HG03378 (cell line): ENCODE data around the gene BNIP5.
"Not testable (repeated sequence)": the region's sequence is repeated elsewhere in the genome, so short reads cannot be mapped to it uniquely, and the experiment has no call there.

Experiments
- ATAC-seq: cut with Tn5 transposase; IDR thresholded peaks from one replicate; pipeline ENCODE4 v1.9.1; 2021; ENCODE audit warnings: mild to moderate bottlenecking, moderate library complexity; ENCODE audit not compliant: unreplicated experiment

Gene BNIP5

DNA sequence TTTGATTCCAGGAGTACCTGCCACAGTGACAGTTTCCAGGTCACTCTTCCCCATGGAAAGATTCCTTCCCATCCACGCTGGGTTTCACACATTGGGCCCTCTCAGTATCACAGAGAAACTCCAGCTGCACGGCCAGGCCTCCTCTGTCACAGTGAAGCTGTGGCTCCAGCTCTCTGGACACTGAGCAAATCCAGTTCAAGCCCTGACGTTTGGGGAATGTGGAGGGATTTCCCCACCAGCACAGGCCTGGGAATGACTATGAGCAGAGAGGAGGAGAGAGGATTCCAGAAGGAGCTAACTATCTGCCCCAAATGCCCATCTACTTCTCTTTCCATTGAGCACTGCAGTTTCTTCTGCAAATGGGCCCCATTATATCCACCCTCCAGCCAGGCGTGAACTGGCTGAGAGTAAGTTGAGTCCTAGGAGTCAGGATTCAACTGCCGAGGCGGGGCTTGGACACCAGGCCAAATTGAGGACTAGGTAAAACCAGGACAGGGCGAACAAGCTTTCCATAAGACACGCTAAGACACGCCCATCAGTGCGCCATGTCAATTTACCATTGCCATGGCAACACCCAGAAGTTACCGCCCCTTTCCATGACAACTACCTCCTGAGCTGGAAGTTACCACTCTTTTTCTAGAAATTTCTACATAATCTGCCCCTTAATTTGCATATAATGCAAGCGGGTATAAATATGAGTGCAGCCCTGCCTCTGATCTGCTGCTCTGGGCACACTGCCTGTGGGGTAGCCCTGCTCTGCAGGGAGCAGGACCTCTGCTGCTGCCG lies 9.2 kb upstream of the BNIP5 start:
- ATAC-seq: no peak

DNA sequence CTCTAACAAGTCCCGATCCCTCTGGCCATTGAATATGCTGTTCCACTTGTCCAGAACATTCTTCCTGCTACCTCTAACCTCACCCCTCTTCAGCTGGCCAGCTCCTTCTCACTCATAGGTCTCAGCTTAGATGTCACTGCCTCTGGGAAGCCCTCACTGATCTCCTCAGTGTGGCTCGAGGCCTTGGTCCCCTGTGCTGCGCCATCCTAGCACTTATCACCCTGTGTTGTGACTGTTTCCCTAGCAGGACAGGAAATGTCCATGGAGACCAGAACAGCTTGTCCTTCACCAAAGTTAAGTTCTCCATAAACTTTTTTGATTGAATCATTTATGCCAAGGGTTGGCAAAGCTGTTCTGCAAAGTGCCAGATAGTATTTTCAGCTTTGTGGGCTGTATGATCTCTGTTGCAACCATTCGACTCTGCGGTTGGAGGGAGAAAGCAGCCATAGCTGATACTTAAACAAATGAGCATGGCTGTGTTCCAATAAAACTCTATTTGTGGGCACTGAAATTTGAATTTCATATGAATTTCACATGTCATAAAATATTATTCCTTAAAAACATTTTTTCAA lies 6.5 kb upstream of the BNIP5 start:
- no peak for ATAC-seq

DNA sequence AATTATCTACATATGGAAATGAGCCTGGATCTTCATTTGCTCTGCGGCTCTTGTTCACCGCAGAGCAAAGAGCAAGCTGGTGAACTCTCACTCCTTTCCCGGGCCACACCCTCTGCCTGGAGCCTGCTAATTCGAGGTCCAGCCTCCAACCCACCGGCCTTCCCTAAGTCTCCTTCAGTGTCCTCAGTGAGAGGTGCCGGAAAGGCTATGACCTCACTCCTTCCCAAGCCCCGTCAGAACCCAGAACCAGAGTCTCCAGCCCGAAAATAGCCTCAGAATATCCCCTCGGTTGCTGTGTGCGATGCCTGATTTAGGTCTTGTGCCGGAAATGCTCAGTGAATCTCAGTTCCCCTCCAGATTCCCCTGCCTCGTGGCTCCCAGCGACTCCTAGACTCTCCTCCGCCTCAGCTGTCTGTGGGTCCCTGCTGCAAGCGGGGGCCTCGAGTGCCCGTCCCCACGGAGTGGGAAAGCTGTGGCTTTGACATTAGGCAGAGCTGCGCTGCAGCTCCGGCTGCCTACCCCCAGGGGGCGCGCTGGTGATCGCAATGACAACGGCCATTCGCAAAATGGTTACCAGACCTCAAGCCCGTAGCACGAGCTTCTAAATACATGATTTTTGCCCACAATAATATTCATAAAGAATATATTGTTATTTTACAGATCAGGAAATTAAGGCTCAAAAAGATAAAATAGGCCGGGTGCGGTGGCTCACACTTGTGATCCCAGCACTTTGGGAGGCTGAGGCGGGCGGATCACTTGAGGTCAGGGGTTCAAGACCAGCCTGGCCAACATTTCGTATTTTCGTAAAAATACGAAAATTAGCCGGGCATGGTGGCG lies 4.1 kb upstream of the BNIP5 start:
- no peak for ATAC-seq

DNA sequence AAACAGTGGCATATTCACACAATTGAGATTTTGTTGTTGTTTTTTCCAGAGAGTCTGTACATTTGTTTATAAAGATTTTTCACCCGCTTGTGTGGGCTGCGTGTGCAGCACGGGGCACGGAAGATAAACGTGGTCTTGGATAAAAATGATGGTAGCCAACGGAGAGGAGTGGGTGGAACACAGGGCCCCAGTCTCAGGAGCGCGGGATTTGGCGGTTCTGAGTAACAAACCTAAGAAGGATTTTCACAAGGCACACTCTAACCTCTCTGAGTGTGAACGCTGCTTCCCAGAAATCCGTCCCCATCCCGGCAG lies 3.6 kb upstream of the BNIP5 start:
- no peak for ATAC-seq

DNA sequence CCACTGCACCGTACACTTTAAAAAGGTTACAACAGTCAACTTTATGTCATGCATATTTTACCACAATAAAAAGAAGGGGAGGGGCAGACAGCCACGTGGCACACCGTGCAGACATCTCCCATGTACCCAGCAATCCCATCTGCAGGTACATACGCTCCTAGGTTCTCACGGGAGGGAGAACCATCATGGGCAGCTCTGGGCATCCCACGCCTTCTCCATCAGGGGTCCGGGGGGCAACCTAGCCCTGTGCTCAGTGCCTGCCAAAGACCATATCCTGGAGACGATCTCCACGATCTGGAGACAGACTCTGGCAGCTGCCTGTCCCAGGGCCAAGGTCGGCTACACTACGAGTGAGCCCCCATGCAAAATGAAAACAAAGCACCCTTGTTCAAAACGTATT lies 2.5 kb upstream of the BNIP5 start:
- ATAC-seq: no peak

DNA sequence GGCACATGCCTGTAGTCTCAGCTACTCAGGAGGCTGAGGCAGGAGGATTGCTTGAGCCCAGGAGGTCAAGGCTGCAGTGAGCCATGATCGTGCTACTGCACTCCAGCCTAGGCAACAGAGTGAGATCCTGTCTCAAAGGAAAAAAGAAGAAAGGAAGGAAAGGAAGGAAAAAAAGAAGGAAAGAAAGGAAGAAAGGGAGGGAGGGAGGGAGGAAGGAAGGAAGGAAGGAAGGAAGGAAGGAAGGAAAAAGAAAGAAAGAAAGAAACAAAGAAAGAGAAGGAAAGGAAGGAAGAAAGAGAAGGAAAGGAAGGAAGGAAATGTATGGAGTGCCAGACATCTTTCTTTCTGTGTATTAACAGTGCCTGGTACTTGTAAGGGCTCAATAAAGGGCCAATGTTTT lies 1.5 kb upstream of the BNIP5 start:
- ATAC-seq: not testable (repeated sequence)

DNA sequence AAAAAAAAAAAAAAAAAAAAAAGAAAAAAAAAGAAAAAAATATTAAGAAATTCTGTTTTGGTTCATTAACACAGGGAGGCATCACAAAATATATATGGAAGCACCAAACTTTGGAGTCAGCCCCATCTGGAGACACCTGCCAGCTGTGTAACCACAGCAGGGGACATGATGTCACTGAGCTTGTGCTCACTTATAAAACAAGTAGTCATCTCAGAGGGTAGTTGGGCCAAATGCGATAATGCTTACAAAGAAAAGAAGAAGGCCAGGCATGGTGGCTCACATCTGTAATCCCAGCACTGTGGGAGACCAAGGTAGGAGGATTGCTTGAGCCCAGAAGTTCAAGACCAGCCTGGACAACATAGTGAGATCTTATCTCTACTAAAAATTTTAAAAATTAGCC lies 1.1 kb upstream of the BNIP5 start:
- ATAC-seq: no peak

DNA sequence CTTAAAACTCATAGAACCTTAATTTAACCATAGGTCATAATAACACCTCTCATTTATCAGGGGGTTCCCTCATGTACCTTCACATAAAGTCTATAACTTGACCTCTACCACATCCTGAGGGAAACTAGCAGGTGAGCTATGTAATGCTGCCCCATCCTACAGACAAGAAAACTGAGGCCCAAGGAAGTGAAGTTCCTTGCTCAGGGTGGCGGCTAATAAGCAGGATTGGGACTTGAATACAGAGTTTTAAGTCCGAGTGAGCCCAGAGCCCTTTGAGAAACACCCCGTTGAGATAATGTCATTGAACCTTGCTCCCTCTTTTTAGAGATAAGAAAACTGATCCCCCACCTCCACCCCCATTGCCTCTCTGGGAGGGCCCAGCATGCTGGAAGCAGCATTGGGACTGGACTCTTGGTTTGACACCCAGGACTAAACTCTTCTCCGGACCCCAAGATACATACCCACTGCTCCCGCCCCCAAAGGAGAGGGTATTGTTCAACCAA lies 429 bp downstream of the BNIP5 start:
- no peak for ATAC-seq

DNA sequence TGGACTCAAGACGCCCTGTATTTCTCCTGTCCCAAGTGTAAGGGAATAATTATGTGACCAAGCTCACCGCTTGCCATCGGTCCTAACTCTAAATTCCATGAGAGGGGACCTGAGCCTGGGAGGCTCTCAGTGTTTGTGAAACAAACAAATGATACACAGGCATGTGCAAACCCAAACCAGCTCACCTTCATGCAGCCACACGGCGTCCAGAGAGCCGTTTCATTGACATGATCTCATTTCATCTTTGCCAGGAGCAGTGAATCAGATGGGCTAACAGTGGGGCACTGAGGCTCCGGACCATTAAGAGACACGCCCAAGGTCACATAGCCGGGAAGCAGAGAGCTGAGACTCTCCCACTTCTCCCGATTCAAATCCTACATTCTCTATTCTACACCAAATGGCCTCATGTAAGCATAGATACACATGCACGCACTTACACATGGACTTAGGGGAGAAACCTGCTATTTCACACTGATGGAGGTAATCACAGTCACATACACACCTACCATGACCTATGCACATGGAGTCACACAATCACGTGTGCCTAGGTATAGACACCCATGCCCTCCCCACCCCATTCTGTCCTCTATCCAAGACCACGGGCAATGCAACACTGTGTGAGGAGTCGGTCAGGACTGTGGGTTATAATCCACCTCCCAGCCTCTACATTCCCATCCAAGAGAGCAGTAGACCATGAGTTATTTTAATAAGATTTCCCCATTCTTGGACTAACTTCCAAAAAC lies 1.1 kb downstream of the BNIP5 start:
- ATAC-seq: no peak

DNA sequence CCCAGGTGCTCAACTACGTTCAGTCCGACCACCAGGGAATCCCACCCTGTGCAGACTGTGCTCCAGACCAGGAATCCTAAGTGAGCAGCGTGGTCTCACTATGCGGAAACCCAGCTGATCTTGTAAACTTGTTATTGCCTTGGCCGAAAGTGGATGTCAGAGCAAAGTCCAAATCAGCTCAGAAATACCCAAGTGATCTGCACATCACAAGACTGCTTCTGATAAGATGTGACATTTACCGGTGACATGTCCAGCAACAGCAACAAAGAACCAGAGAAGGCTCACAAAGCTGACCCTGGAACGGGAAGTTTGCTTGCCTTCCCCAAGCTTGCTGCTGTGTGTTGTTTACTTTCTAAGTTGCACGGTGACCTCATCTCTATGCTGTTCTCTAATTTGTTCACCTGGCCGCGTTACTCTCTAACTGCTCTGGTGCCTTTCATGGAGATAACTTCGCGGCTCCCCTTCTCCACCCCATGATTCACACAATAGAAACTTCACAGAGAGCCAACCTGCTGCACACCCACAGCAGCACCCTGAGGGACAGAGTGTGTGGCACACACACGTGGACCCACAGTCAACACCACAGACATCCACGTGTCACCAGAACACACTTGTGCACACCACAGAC lies 1.7 kb downstream of the BNIP5 start:
- ATAC-seq: no peak

DNA sequence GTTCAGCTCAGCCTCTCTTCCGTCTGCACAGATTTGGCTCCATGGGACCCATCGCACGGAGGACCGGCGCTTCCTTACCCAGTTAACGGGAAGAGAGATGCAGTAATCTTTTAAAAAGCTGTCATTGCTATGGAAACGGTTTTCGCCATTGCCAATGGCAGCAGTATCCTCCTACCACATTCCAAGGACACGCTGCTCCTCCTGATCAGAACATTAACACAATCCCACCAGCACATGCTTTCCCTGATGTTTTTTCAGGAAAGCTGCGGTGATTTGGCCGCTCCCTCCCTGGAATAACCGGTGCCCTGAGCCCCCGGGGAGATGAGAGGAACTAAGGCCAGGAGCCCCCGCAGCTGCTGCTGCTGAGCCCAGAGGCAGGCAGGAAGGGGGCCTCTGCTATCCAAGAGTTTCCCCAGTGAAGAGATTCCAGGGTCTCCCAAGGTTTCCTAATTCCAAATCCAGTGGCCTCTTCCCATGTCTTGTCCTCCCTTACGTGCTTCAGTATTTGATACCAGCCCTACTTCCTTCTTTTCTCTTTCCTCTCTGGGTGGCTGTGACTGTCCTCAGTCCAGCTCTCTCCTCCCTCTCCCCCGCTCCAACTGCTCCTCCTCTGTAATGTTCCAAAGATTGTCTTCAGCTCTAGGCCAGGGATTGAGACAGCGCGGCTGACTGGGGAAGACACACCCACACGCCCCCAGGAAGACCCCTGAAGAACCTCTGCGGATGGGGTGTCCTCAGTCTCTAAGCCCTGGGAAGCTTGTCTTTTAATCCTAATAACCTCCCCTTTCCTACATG lies 2.6 kb downstream of the BNIP5 start:
- ATAC-seq: no peak

DNA sequence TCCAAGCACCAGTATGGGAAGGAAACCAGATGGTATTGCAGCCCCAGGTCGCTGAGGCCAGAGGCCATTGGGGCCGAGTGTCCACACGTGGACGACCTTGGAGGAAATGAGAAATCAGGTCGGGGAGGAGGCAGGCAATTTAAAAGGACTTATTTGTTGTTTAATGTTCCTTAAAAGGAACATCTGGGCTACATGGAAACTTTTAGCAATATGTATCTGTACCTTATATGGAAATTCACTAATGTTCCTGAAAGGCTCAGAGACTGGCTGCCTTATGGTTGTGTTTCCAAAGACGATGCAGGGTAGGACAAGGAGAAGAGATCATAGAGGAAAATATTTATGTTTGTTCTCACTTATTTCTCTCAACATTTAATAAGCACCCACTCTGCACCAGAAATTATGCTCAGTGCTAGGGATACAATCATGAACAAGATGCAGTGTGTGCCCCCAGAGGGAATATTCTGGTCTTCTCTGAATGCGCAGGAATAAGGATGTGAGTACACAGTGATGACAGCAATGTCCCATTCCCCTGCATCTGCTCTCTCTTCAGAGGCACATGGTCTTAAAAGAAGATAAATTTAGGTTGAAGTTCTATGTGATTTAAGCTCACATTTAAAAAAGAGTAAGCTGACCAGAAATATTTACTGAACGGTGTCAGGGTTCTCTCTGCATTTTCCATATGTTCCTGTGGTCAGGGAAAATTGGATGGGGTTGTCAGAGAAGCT lies 3.4 kb downstream of the BNIP5 start:
- no peak for ATAC-seq

DNA sequence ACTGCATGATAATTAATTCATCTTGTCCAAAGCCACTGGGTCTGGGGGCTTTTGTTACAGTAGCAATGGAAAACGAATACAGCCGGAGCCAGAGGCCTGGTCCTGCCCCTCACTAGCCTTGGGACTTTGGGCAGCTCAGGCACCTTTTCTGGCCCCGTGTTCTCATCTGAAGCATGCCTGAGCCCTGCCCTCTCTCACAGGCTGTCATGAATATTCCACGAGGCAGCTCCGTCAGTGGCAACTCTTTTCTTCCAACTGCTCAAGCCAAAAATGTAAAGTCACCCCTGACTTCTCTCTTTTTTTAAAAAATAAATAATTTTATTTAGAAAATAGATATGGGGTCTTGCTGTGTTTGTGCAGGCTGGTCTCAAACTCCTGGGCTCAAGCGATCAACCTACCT lies 5.3 kb downstream of the BNIP5 start:
- no peak for ATAC-seq

DNA sequence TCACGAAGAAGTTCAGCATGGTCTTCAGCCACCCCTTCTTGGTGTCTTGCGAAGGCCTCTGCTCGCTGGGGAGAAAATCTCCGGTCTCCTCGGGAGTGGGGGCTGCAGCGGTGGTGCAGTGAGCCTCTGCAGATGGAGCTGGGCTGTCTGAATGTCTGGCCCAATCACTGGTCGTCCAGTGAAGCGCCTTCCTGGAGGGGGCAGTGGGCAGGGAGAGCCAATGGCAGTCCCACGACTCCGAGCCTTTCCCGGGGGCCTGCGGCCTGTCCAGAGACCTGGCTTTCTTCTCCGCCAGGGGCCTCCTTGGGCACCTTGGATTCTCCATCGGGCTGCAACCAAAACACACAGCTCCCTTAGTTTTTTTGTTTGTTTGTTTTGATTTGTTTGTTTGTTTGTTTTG lies 6.3 kb downstream of the BNIP5 start:
- ATAC-seq: no peak

DNA sequence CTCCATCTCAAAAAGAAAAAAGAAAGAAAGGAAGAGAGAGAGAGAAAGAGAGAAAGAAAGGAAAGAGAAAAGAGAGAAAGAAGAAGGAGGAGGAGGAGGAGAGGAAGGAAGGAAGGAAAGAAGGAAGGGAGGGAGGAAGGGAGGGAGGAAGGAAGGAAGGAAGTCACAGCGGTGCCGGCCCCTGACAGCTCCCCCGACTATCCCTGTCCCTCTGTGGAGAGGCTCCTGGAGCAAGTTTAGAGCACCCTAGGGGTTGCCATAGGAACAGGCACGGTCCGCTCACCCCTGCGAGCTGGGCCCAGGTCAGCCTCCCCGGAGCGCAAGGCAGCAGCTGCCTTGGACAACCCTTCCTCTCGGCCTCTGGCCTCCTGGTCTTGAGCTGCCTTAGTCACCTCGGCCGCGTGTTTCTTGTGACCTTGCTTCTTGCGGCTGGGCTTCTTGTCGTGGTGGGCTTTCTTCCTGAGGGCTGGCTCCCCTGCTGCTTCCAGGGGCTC lies 6.8 kb downstream of the BNIP5 start:
- no peak for ATAC-seq

DNA sequence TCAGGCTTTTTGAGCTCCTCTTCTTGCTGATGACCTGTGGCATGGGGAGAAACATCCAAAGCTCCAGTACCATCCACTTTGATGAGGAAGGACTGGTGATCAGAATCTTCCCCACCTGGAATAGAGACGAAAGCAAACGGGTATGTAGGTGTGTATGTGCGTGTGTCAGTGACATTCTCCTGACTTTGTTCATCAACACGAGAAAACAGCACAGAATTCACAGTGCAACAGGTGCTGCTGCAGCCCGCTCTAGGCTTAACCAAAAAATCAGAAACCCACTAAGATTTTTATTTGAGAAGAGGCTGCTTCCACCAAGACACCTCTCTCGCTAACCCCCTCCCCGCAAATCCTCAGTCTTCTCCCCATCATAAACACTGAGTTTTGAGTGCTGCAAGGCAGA lies 8.1 kb downstream of the BNIP5 start:
- ATAC-seq: no peak

DNA sequence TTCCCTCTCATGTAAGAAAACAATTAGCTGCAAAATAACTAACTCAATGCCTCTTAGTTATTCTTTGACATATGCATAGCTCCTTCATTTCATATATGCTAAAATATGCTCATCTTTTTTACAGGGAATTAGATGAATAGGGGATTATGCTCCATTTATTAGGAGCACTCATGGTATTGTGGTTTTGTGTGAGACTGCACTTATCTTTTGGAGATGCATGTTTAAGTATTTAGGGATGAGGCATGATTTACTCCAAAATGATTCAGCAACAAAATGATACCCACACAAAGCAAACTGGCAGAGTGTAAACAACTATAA lies 8.8 kb downstream of the BNIP5 start:
- ATAC-seq: no peak

DNA sequence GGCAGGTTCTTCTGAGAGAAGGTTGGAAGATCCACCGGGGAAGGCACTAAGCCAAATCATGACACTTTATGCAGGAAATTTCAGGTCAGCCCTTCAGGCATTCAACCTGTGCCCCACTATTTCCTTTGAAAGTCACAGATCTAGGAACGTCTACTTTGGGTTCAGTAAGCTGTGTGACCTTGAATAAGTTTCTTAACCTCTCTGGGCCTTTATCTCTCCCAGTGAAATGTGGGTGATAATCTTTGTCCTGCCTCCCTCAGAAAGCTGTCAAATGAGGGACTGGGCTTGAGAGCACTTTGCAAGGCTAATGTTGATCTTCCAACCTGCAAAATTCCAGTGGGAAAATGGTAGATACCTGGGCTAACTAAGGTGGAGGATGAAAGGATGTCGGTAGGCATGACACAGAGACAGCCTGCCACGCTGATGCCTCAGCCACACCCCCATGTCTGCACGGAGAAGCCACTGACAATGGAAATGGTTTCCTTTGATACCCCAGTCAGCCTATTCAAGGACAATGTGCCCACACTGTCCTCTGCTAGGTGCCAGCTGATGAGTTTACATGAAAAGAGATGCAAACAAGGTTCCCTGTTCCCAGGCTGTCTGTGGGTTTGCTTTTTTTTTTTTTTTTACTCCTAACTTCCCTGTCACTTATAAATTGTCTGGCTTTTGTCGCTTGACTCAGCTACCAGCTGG lies 9.3 kb downstream of the BNIP5 start:
- no peak for ATAC-seq
